ENCODE data around the gene CEP95.

DNA sequence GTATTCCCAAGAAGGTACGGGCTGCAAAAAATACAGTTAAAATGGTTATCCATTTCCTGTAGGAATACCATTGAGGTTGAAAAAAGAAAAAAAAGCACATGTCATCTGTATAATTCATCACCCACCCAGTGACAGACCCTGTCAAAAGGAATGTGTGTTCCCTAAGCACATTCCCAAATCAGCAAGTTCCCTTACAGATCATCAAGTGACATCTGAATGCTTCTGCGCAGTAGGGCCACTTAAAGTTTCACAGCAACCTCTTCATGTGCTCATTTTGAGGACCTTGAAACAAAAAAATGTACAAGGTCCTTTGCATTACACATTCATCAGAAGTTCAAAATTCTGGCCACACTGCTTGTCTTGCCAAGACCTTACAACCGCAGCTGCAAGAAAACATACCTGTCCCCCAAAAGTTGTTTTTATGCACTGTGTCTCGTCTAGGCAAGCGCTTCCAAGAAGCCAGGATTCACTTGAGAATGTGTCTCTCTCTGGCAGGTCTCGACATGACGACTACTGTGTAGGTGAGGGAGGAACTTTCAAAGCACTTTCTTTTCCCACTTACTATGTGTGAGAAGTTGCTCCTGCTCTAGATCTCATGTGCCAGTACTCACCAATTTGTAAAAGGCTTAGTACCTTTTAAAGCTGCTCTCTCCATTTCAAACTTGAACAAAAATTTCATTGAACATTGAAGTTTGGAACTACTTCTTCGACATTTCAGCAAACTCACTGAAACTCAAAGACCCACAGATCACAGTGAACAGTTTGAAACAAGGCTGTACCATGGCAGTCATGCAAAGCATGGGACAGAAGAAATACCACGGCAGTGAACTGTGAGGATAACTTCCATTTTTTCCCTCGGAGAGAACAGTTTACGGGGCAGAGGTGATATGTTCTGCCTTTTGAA, 5.7 kb upstream of the CEP95 start:
- TF ChIP-seq, protein P1, sequence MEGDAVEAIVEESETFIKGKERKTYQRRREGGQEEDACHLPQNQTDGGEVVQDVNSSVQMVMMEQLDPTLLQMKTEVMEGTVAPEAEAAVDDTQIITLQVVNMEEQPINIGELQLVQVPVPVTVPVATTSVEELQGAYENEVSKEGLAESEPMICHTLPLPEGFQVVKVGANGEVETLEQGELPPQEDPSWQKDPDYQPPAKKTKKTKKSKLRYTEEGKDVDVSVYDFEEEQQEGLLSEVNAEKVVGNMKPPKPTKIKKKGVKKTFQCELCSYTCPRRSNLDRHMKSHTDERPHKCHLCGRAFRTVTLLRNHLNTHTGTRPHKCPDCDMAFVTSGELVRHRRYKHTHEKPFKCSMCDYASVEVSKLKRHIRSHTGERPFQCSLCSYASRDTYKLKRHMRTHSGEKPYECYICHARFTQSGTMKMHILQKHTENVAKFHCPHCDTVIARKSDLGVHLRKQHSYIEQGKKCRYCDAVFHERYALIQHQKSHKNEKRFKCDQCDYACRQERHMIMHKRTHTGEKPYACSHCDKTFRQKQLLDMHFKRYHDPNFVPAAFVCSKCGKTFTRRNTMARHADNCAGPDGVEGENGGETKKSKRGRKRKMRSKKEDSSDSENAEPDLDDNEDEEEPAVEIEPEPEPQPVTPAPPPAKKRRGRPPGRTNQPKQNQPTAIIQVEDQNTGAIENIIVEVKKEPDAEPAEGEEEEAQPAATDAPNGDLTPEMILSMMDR (IDR thresholded peaks at IDR 0.05): no peak
- no peak for TF ChIP-seq POLR2A (IDR thresholded peaks at IDR 0.05)

All from stomach (tissue), 4 donors.